Endothelial cell of umbilical vein (primary cell): Measurements from ENCODE around the gene SCYGR1. TPM values are rescaled to one million over a fixed set of nuclear protein-coding genes. Genes with fewer than 3 reads are reported as not detected.

Source experiments
- BruUV-seq: library from RNA; stranded (reverse); fragments of 400-500 nt; replicated peaks from 2 replicates; lab custom pipeline; 2021; lab: Mats Ljungman, UMichigan
- CTCF ChIA-PET: fragments of 300-600, 350-600 bp; sonication (Branson Sonifier 250); formaldehyde crosslinking; loops from one replicate; lab custom pipeline; 2021; ENCODE audit warnings: antibody characterized with exemption, inconsistent platforms; lab: Charles Lee
- POLR2A ChIA-PET: fragments of 300-600, 350-600 bp; sonication (Branson Sonifier 250); formaldehyde crosslinking; loops from one replicate; lab custom pipeline; 2021; ENCODE audit warnings: antibody characterized with exemption, inconsistent platforms; lab: Charles Lee
- DNase-seq: peaks from one replicate; pipeline ENCODE4 v3.0.0-alpha.2; 2011; ENCODE audit warnings: low read depth, low spot score
- FAIRE-seq: peaks from 2 replicates; lab custom pipeline; 2011; peaks lifted over from hg19 to GRCh38; lab: Jason Lieb, UNC
- H2AFZ ChIP-seq: 2 replicates; pipeline ENCODE4 v1.6.0; 2012; ENCODE audit warnings: low read depth, low read length, control low read depth, inconsistent platforms
- H3K27ac ChIP-seq: 2 replicates; pipeline ENCODE4 v1.5.1; 2011; ENCODE audit warnings: low read depth, mild to moderate bottlenecking, control low read depth, low read length, moderate library complexity; ENCODE audit not compliant: insufficient read depth
- H3K27me3 ChIP-seq, 2 experiments: 2 replicates each; pipeline versions ENCODE4 v1.6.0 to v1.6.1; 2011; ENCODE audit warnings: low read length in 2 of 2, mixed read lengths in 1 of 2; ENCODE audit not compliant: control insufficient read depth in 2 of 2, insufficient read depth in 2 of 2
- H3K36me3 ChIP-seq, 2 experiments: 2 replicates in 1 of 2; 3 replicates in 1 of 2; pipeline ENCODE4 v1.5.1; 2011; ENCODE audit warnings: low read length in 2 of 2, mild to moderate bottlenecking in 1 of 2, moderate library complexity in 1 of 2; ENCODE audit not compliant: control insufficient read depth in 2 of 2, insufficient read depth in 2 of 2; ENCODE audit errors: extremely low read depth in 1 of 2
- H3K4me1 ChIP-seq: 3 replicates; pipeline ENCODE4 v1.5.1; 2011; ENCODE audit warnings: mild to moderate bottlenecking, low read length; ENCODE audit not compliant: control insufficient read depth, insufficient read depth; ENCODE audit errors: extremely low read depth
- H3K4me2 ChIP-seq: 2 replicates; pipeline ENCODE4 v1.6.1; 2011; ENCODE audit warnings: low read length, control low read depth, mixed read lengths; ENCODE audit not compliant: insufficient read depth
- H3K4me3 ChIP-seq, 3 experiments: fragments of 200-600 bp in 1 of 3; sonication (generic), shearing (Covaris generic) in 1 of 3; replicated peaks in 1 of 3; 2 replicates each; pipeline ENCODE4 v1.5.1; 2011 to 2016; ENCODE audit warnings: control low read depth in 3 of 3, low read length in 3 of 3, mild to moderate bottlenecking in 2 of 3, inconsistent platforms in 1 of 3, low read depth in 1 of 3, moderate library complexity in 1 of 3; ENCODE audit not compliant: insufficient read depth in 1 of 3
- H3K79me2 ChIP-seq: 2 replicates; pipeline ENCODE4 v1.6.0; 2012; ENCODE audit warnings: low read length, inconsistent platforms; ENCODE audit not compliant: control insufficient read depth, insufficient read depth
- H3K9ac ChIP-seq: replicated peaks from 2 replicates; pipeline ENCODE3; 2011; ENCODE audit warnings: low read length, control low read depth; ENCODE audit not compliant: insufficient read depth; ENCODE audit errors: extremely low read depth
- H3K9me1 ChIP-seq: replicated peaks from 3 replicates; pipeline ENCODE4 v1.6.0; 2011; ENCODE audit warnings: mild to moderate bottlenecking, low read length; ENCODE audit not compliant: control insufficient read depth, insufficient read depth; ENCODE audit errors: extremely low read depth
- H3K9me3 ChIP-seq: replicated peaks from 2 replicates; pipeline ENCODE4 v1.5.1; 2012; ENCODE audit warnings: low read length, inconsistent platforms; ENCODE audit not compliant: control insufficient read depth, insufficient read depth
- H4K20me1 ChIP-seq: replicated peaks from 2 replicates; pipeline ENCODE3; 2011; ENCODE audit warnings: mild to moderate bottlenecking, low read length; ENCODE audit not compliant: control insufficient read depth, insufficient read depth; ENCODE audit errors: extremely low read depth
- EZH2 ChIP-seq: IDR thresholded peaks from 2 replicates; pipeline ENCODE4 v1.6.1; 2012; ENCODE audit warnings: borderline replicate concordance, low read depth, mild to moderate bottlenecking, moderate library complexity, low read length, inconsistent platforms; ENCODE audit not compliant: severe bottlenecking
- FOS ChIP-seq: IDR thresholded peaks from 2 replicates; pipeline ENCODE4 v1.6.1; 2011; ENCODE audit warnings: mild to moderate bottlenecking, low read length, moderate library complexity, borderline replicate concordance; ENCODE audit not compliant: insufficient read depth
- GATA2 ChIP-seq: IDR thresholded peaks from 2 replicates; pipeline ENCODE4 v1.7.0; 2011; ENCODE audit warnings: low read depth, mild to moderate bottlenecking, moderate library complexity, mixed read lengths, low read length; ENCODE audit not compliant: insufficient read length, insufficient read depth
- JUN ChIP-seq: IDR thresholded peaks from 2 replicates; pipeline ENCODE4 v1.6.1; 2011; ENCODE audit warnings: borderline replicate concordance, low read depth; ENCODE audit not compliant: insufficient read length, insufficient read depth
- MYC ChIP-seq: IDR thresholded peaks from one replicate; pipeline ENCODE4 v1.6.1; 2011; ENCODE audit warnings: mild to moderate bottlenecking, low read depth, low read length
- POLR2A ChIP-seq: IDR thresholded peaks from 2 replicates; pipeline ENCODE4 v1.6.1; 2012; ENCODE audit warnings: low read depth, mild to moderate bottlenecking, control low read depth, low read length
- POLR2AphosphoS5 ChIP-seq: IDR thresholded peaks from 2 replicates; pipeline ENCODE4 v1.6.1; 2012; ENCODE audit warnings: low read depth, mild to moderate bottlenecking, control low read depth, low read length, moderate library complexity; ENCODE audit not compliant: insufficient read depth
- dilution Hi-C: fragments of 300-500 bp; cut with MboI; formaldehyde crosslinking; loops from one replicate; pipeline ENCODE4 v1.15.0; 2019; ENCODE audit warnings: low sequenced_read_pairs; ENCODE audit not compliant: extremely low pct_ligation_motif_present
- intact Hi-C: fragments of 100-400 bp; cut with micrococcal nuclease; formaldehyde crosslinking; loops from one replicate; pipeline ENCODE4 v1.10.0; 2022
- polyA plus RNA-seq, 4 experiments: library from polyadenylated mRNA; depleted of rRNA in 3 of 4; stranded (reverse) in 3 of 4; unstranded in 1 of 4; fragments of >200 nt; gene quantifications; 2 replicates each; pipeline versions ENCODE4 v1.2.1 to v1.2.3, GENCODE V29; 2011 to 2012; ENCODE audit warnings: missing spikeins in 1 of 4
- total RNA-seq: library from RNA; stranded (reverse); gene quantifications from 2 replicates; pipeline ENCODE4 v1.2.3, GENCODE V29; 2021
- TF ChIP-seq, protein P1 (sequence below): IDR thresholded peaks from 2 replicates; pipeline ENCODE4 v1.6.1; 2011; ENCODE audit not compliant: insufficient read depth, insufficient read length
- TF ChIP-seq, protein P2 (sequence below), 2 donors: IDR thresholded peaks; 1 replicate in 1 of 2; 2 replicates in 1 of 2; pipeline ENCODE4 v1.5.1; 2011; ENCODE audit warnings: low read length in 2 of 2, mild to moderate bottlenecking in 2 of 2, moderate library complexity in 2 of 2, control low read depth in 1 of 2, inconsistent platforms in 1 of 2, low read depth in 1 of 2; ENCODE audit not compliant: insufficient read depth in 1 of 2; ENCODE audit errors: extremely low read depth in 1 of 2

Gene SCYGR1
- total and polyA plus RNA-seq, 2 donors (not counting 3 experiments of a cell fraction or from before 2014, with no cell fraction given), result not detected

DNA sequence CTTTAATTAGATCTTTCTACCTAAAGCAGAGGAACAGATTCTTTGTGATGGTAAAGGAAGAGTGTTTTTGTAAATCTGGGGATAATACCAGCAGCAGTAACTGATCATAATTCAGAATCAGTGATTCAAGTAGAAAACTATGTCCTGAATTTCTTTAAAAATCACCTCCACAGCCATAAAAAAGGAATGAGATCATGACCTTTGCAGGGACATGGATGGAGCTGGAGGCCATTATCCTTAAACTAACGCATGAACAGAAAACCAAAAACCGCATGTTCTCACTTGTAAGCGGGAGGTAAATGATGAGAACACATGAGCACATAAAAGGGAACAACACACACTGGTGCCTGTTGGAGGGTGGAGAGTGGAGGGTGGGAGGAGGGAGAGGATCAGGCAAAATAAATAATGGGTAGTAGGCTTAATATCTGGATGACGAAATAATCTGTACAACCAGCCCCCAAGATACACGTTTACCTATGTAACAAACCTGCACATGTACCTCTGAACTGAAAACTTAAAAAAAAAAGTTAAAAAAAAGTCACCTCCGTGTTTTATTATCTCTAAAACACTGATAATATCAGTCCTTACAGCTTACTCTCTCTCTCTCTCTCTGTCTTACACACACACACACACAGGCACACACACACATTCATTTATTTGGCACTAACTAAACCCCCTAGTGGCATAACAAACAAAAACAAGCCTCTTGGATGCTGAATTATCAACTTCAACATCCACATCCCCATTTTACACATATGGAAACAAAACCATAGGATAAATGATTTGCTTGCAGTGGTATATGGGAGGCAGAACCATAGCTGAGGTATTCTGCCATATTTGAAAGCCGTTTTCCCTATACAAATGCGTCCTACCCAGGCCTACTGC, 10.0 kb downstream of the SCYGR1 start:
- H3K4me3 ChIP-seq, result no peak overlapping the region
- no peaks in the 10 kb centered on the region for H3K36me3 ChIP-seq
- H2AFZ ChIP-seq, result no peak overlapping the region
- dilution Hi-C loops (no loop called here), intact Hi-C loops (no loop called here)
- FAIRE-seq, result no peak
- no peaks in the 10 kb centered on the region for H3K27me3 ChIP-seq
- H3K9ac ChIP-seq, result no peak overlapping the region
- no peaks in the 10 kb centered on the region for H3K79me2 ChIP-seq
- H3K9me1 ChIP-seq, result no peaks in the 10 kb centered on the region
- H4K20me1 ChIP-seq, result no peaks in the 10 kb centered on the region
- CTCF ChIA-PET, result no interaction called here
- H3K9me3 ChIP-seq, result no peaks in the 10 kb centered on the region
- H3K4me1 ChIP-seq, result no peaks in the 10 kb centered on the region
- no TSS peak for BruUV-seq
- DNase-seq, result no peak
- H3K27ac ChIP-seq, result no peak overlapping the region
- H3K4me2 ChIP-seq, result no peak overlapping the region
- TF ChIP-seq JUN (no peak), MYC (no peak), EZH2 (no peak)
- POLR2A ChIA-PET, result no interaction called here

DNA sequence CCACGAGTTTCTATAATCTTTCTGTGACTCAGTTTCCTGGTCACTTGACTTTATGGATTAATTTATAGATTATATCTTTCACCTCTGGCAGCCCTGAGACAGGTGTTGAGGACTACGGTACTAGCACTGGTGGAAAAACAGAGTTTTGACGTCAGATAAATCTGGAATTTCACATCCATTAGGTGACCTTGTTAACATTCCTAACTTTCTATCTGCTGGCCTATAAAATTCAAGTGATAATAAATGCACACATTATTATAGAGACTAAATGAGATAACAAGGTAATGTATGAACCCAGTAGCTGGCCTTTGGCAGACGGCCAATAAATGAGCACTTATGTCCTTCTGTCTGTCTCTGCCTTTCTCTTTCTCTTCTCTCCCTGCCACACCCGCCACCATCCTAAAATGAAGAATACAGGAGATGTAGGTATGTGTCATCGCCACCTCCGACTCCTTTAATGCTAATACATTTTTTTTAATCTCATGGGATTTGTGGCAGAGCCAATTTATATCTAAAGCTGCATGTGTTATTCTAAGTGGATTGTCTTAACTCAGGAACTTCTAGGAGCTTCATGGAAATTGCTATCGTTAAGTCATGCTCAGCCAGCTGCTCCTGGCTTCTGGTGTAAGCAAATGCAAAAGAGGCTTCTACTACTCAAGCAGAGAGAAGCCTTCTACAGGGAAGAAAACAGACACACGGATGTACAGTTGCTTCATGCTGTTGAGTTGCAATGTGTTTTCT, 10.9 kb downstream of the SCYGR1 start:
- Histone ChIP-seq H3K27me3 (no peaks in the 10 kb centered on the region), H3K4me3 (no peak overlapping the region), H4K20me1 (no peaks in the 10 kb centered on the region), H3K9me3 (no peaks in the 10 kb centered on the region), H3K9ac (no peak overlapping the region), H3K4me2 (no peak overlapping the region), H3K4me1 (no peaks in the 10 kb centered on the region), H3K36me3 (no peaks in the 10 kb centered on the region), H2AFZ (no peak overlapping the region), H3K79me2 (no peaks in the 10 kb centered on the region), H3K27ac (no peak overlapping the region), H3K9me1 (no peaks in the 10 kb centered on the region)
- dilution Hi-C loops, result no loop called here
- POLR2A ChIA-PET, result no interaction called here
- DNase-seq, result no peak
- CTCF ChIA-PET, result no interaction called here
- no peak for FAIRE-seq
- intact Hi-C loops, result no loop called here
- BruUV-seq, result no TSS peak
- TF ChIP-seq POLR2AphosphoS5, result no peak
- TF ChIP-seq FOS, result no peak
- no peak for TF ChIP-seq EZH2
- TF ChIP-seq MYC, result no peak
- no peak for TF ChIP-seq GATA2
- TF ChIP-seq JUN, result no peak
- TF ChIP-seq, protein P1, sequence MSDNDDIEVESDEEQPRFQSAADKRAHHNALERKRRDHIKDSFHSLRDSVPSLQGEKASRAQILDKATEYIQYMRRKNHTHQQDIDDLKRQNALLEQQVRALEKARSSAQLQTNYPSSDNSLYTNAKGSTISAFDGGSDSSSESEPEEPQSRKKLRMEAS, result no peak
- TF ChIP-seq, protein P2, sequence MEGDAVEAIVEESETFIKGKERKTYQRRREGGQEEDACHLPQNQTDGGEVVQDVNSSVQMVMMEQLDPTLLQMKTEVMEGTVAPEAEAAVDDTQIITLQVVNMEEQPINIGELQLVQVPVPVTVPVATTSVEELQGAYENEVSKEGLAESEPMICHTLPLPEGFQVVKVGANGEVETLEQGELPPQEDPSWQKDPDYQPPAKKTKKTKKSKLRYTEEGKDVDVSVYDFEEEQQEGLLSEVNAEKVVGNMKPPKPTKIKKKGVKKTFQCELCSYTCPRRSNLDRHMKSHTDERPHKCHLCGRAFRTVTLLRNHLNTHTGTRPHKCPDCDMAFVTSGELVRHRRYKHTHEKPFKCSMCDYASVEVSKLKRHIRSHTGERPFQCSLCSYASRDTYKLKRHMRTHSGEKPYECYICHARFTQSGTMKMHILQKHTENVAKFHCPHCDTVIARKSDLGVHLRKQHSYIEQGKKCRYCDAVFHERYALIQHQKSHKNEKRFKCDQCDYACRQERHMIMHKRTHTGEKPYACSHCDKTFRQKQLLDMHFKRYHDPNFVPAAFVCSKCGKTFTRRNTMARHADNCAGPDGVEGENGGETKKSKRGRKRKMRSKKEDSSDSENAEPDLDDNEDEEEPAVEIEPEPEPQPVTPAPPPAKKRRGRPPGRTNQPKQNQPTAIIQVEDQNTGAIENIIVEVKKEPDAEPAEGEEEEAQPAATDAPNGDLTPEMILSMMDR (IDR thresholded peaks at IDR 0.05; ENCODE audit: extremely low read depth in 1 of 2, insufficient read depth in 1 of 2, low read depth in 1 of 2, low read length in 2 of 2), result no peak
- no peak for TF ChIP-seq POLR2A
